ENCODE results near the gene SEPTIN2. TPM values are rescaled to one million over a fixed set of nuclear protein-coding genes. Genes with fewer than 3 reads are reported as not detected.
"Not testable (repeated sequence)": the region's sequence is repeated elsewhere in the genome, so short reads cannot be mapped to it uniquely, and the experiment has no call there.

The SEPTIN2 gene
- total and polyA plus RNA-seq, 5 experiments from 2014 or later = 143 to 309 (median 182) TPM

- H3K4me3 Mint-ChIP-seq = no peak overlapping the region
- peak overlapping the region in 1 of 10 donors; percentile 22 for H3K27ac Mint-ChIP-seq
- ATAC-seq (no peak), DNase-seq (no peak)
- POLR2A ChIA-PET = no interaction called here
- no peaks in the 10 kb centered on the region for H3K9me3 Mint-ChIP-seq
- peaks cover 0 to 30% (median 28%) of the 10 kb centered on the region in 3 donors for H3K36me3 Mint-ChIP-seq
- H3K27me3 Mint-ChIP-seq = peaks cover 0 to 3% (median 0%) of the 10 kb centered on the region in 5 donors
- H3K4me1 Mint-ChIP-seq = peaks cover 2 to 8% (median 3%) of the 10 kb centered on the region in 4 donors
Measured at GRCh38 chr2:241379481-241380480, 64.1 kb downstream of the SEPTIN2 start.

- peaks cover 0 to 3% (median 0%) of the 10 kb centered on the region in 5 donors for H3K27me3 Mint-ChIP-seq
- H3K27ac Mint-ChIP-seq = no peak overlapping the region
- no peaks in the 10 kb centered on the region for H3K9me3 Mint-ChIP-seq
- peaks cover 0 to 21% (median 19%) of the 10 kb centered on the region in 3 donors for H3K36me3 Mint-ChIP-seq
- POLR2A ChIA-PET = no interaction called here
- peaks cover 2 to 5% (median 3%) of the 10 kb centered on the region in 4 donors for H3K4me1 Mint-ChIP-seq
- DNase-seq (no peak), ATAC-seq (no peak)
- H3K4me3 Mint-ChIP-seq = no peak overlapping the region
Measured at GRCh38 chr2:241381872-241382271, 66.1 kb downstream of the SEPTIN2 start.

GRCh38 chr2:241385450-241385849, 69.7 kb downstream of the SEPTIN2 start:
- H3K4me3 Mint-ChIP-seq, ATAC-seq, H3K4me1 Mint-ChIP-seq, H3K9me3 Mint-ChIP-seq, H3K27me3 Mint-ChIP-seq, POLR2A ChIA-PET, H3K27ac Mint-ChIP-seq, DNase-seq: not testable (repeated sequence)
- H3K36me3 Mint-ChIP-seq = peaks cover 0 to 18% (median 17%) of the 10 kb centered on the region in 3 donors

- Mint-ChIP-seq H3K4me3 (no peak overlapping the region), H3K27me3 (peaks cover 0 to 3% (median 0%) of the 10 kb centered on the region in 5 donors), H3K9me3 (no peaks in the 10 kb centered on the region), H3K4me1 (peaks cover 0 to 11% (median 3%) of the 10 kb centered on the region in 4 donors), H3K36me3 (peaks cover 0 to 18% (median 13%) of the 10 kb centered on the region in 3 donors), H3K27ac (no peak overlapping the region)
- DNase-seq (no peak), ATAC-seq (no peak)
- POLR2A ChIA-PET = interaction anchor here (0.5 kb wide), 1 partner anchor 361 kb away, joined by 6 read pairs; no protein-coding TSS in a partner anchor
Measured at GRCh38 chr2:241386519-241386918, 70.8 kb downstream of the SEPTIN2 start.

- Mint-ChIP-seq H3K36me3 (peaks cover 0 to 11% (median 2%) of the 10 kb centered on the region in 3 donors), H3K4me3 (no peak overlapping the region), H3K4me1 (peaks cover 0 to 22% (median under 1%) of the 10 kb centered on the region in 4 donors), H3K27me3 (no peaks in the 10 kb centered on the region), H3K9me3 (no peaks in the 10 kb centered on the region), H3K27ac (no peak overlapping the region)
- no peak for DNase-seq
- POLR2A ChIA-PET = no interaction called here
- no peak for ATAC-seq
Measured at GRCh38 chr2:241389697-241390096, 74.0 kb downstream of the SEPTIN2 start.

GRCh38 chr2:241390301-241391206, 74.8 kb downstream of the SEPTIN2 start:
- ATAC-seq (no peak), DNase-seq (no peak)
- peaks cover 0 to 14% (median 5%) of the 10 kb centered on the region in 3 donors for H3K36me3 Mint-ChIP-seq
- no peak overlapping the region for H3K4me3 Mint-ChIP-seq
- H3K9me3 Mint-ChIP-seq = no peaks in the 10 kb centered on the region
- peaks cover 0 to 22% (median under 1%) of the 10 kb centered on the region in 4 donors for H3K4me1 Mint-ChIP-seq
- POLR2A ChIA-PET = no interaction called here
- H3K27me3 Mint-ChIP-seq = no peaks in the 10 kb centered on the region
- no peak overlapping the region for H3K27ac Mint-ChIP-seq

- DNase-seq (peak in 3 of 10 donors; percentile 9 to 32 (median 11)), ATAC-seq (no peak)
- H3K36me3 Mint-ChIP-seq = peaks cover 0 to 15% (median 7%) of the 10 kb centered on the region in 3 donors
- no peak overlapping the region for H3K27ac Mint-ChIP-seq
- H3K27me3 Mint-ChIP-seq = no peaks in the 10 kb centered on the region
- peaks cover 0 to 22% (median under 1%) of the 10 kb centered on the region in 4 donors for H3K4me1 Mint-ChIP-seq
- no peaks in the 10 kb centered on the region for H3K9me3 Mint-ChIP-seq
- POLR2A ChIA-PET = no interaction called here
- H3K4me3 Mint-ChIP-seq = no peak overlapping the region
Measured at GRCh38 chr2:241391892-241392665, 76.4 kb downstream of the SEPTIN2 start.

GRCh38 chr2:241392753-241393152, 77.0 kb downstream of the SEPTIN2 start:
- POLR2A ChIA-PET = interaction anchor here (0.5 kb wide), 1 partner anchor 16 kb away, joined by 5 read pairs; no protein-coding TSS in a partner anchor
- H3K27ac Mint-ChIP-seq, H3K27me3 Mint-ChIP-seq, DNase-seq, H3K9me3 Mint-ChIP-seq, ATAC-seq, H3K4me3 Mint-ChIP-seq: not testable (repeated sequence)
- peaks cover 0 to 22% (median under 1%) of the 10 kb centered on the region in 4 donors for H3K4me1 Mint-ChIP-seq
- H3K36me3 Mint-ChIP-seq = peaks cover 0 to 16% (median 7%) of the 10 kb centered on the region in 3 donors

GRCh38 chr2:241393524-241394196, 77.9 kb downstream of the SEPTIN2 start:
- no peak for DNase-seq
- Mint-ChIP-seq H3K9me3 (no peaks in the 10 kb centered on the region), H3K4me1 (peaks cover 0 to 22% (median under 1%) of the 10 kb centered on the region in 4 donors), H3K36me3 (peaks cover 0 to 11% (median 7%) of the 10 kb centered on the region in 3 donors), H3K4me3 (no peak overlapping the region), H3K27ac (no peak overlapping the region), H3K27me3 (no peaks in the 10 kb centered on the region)
- POLR2A ChIA-PET = interaction anchor here (0.6 kb wide), 1 partner anchor 32 kb away, joined by 3 read pairs; no protein-coding TSS in a partner anchor
- no peak for ATAC-seq

- H3K4me3 Mint-ChIP-seq, POLR2A ChIA-PET, ATAC-seq, H3K27ac Mint-ChIP-seq, DNase-seq, H3K27me3 Mint-ChIP-seq, H3K9me3 Mint-ChIP-seq: not testable (repeated sequence)
- peaks cover 0 to 12% (median 1%) of the 10 kb centered on the region in 4 donors for H3K4me1 Mint-ChIP-seq
- peaks cover 0 to 11% (median 7%) of the 10 kb centered on the region in 3 donors for H3K36me3 Mint-ChIP-seq
Measured at GRCh38 chr2:241396809-241397208, 81.1 kb downstream of the SEPTIN2 start.
